ENCODE results near the gene C5AR1.
"Not testable (repeated sequence)": the region's sequence is repeated elsewhere in the genome, so short reads cannot be mapped to it uniquely, and the experiment has no call there.

Gene C5AR1

DNA sequence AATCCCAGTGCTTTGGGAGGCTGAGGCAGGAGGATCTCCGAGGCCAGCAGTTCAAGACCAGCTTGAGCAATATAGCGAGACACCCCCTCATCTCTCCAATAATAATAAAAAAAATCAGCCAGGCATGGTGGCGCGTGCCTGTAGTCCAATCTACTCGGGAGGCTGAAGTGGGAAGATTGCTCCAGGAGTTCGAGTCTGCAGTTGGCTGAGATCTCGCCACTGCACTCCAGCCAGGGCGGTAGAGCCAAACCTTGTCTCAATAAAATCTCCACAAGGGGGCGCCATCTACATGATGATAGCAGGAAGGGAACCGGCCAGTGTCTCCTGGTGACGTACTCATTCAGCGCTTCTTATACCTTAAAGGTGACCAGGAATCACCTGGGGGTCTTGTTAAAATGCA lies 13.6 kb upstream of the C5AR1 start:
- Histone ChIP-seq H3K27ac (ENCODE audit: low read depth, low read length) (no peak overlapping the region), H3K27me3 (ENCODE audit: control insufficient read depth, insufficient read depth, low read length) (no peaks in the 10 kb centered on the region), H3K4me3 (ENCODE audit: low read depth, low read length) (no peak overlapping the region), H3K36me3 (ENCODE audit: control insufficient read depth, insufficient read depth, low read length) (no peaks in the 10 kb centered on the region), H3K9me3 (ENCODE audit: control insufficient read depth, insufficient read depth, low read length) (no peaks in the 10 kb centered on the region), H3K4me1 (ENCODE audit: control insufficient read depth, insufficient read depth, low read length) (no peaks in the 10 kb centered on the region), H3K9ac (ENCODE audit: low read depth, low read length) (no peak overlapping the region)

DNA sequence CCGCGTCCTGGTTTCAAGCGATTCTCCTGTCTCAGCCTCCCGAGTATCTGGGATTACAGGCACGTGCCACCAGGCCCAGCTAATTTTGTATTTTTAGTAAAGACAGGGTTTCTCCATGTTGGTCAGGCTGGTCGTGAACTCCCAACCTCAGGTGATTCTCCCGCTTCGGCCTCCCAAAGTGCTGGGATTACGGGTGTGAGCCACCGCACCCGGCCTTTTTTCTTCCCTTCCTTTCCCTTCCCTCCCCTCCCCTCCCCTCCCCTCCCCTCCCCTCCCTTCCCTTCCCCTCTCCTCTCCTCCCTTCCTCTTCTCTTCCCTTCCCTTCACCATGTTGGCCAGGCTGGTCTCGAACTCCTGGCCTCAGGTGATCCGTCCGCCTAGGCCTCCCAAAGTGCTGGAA lies 8.8 kb upstream of the C5AR1 start:
- H3K4me3 ChIP-seq (ENCODE audit: low read depth, low read length); H3K27ac ChIP-seq (ENCODE audit: low read depth, low read length): not testable (repeated sequence)

DNA sequence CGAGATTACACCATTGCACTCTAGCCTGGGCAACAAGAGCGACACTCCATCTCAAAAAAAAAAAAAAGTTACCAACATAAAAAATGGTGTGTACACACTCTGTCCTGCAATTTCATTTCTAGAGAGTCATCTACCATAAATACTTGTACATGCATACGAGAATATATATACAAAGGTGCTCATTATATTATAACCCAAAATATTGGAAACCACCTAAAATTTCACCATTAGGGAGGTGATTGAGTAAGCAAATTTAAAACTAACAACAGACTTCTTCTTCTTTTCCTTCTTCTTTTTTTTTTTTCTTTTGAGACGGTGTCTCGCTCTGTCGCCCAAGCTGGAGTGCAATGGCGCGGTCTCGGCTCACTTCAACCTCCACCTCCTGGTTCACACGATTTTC lies 7.4 kb upstream of the C5AR1 start:
- no peak overlapping the region for H3K4me3 ChIP-seq (ENCODE audit: low read depth, low read length)
- no peaks in the 10 kb centered on the region for H3K4me1 ChIP-seq (ENCODE audit: control insufficient read depth, insufficient read depth, low read length)
- H3K9ac ChIP-seq (ENCODE audit: low read depth, low read length), result no peak overlapping the region
- no peaks in the 10 kb centered on the region for H3K36me3 ChIP-seq (ENCODE audit: control insufficient read depth, insufficient read depth, low read length)
- H3K27me3 ChIP-seq (ENCODE audit: control insufficient read depth, insufficient read depth, low read length), result no peaks in the 10 kb centered on the region
- no peak overlapping the region for H3K27ac ChIP-seq (ENCODE audit: low read depth, low read length)
- H3K9me3 ChIP-seq (ENCODE audit: control insufficient read depth, insufficient read depth, low read length), result no peaks in the 10 kb centered on the region

More for the DNA sequence above, 8.8 kb upstream of the C5AR1 start:
- not testable (repeated sequence) for H3K9ac ChIP-seq (ENCODE audit: low read depth, low read length); H3K27me3 ChIP-seq (ENCODE audit: control insufficient read depth, insufficient read depth, low read length); H3K36me3 ChIP-seq (ENCODE audit: control insufficient read depth, insufficient read depth, low read length); H3K9me3 ChIP-seq (ENCODE audit: control insufficient read depth, insufficient read depth, low read length); H3K4me1 ChIP-seq (ENCODE audit: control insufficient read depth, insufficient read depth, low read length)

DNA sequence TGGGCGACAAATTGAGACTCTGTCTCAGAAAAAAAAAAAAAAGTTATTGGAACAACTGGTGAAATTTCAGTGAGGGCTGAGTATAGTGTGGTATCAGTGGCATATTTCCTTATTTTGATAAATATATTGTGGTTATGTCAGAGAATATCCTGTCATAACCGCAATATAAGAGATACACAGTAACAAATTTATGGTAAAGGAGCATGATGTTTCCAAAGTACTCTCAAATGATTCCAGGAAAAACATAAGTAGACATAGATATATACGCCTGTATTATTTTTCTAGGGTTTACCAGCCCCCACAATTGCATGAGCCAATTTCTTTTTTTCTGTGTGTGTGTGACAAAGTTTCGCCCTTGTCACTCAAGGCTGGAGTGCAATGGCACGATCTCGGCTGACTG lies 5.7 kb upstream of the C5AR1 start:
- Histone ChIP-seq H3K4me3 (ENCODE audit: low read depth, low read length) (no peak overlapping the region), H3K27me3 (ENCODE audit: control insufficient read depth, insufficient read depth, low read length) (no peaks in the 10 kb centered on the region), H3K27ac (ENCODE audit: low read depth, low read length) (no peak overlapping the region), H3K36me3 (ENCODE audit: control insufficient read depth, insufficient read depth, low read length) (no peaks in the 10 kb centered on the region), H3K9me3 (ENCODE audit: control insufficient read depth, insufficient read depth, low read length) (no peaks in the 10 kb centered on the region), H3K4me1 (ENCODE audit: control insufficient read depth, insufficient read depth, low read length) (no peaks in the 10 kb centered on the region), H3K9ac (ENCODE audit: low read depth, low read length) (no peak overlapping the region)

DNA sequence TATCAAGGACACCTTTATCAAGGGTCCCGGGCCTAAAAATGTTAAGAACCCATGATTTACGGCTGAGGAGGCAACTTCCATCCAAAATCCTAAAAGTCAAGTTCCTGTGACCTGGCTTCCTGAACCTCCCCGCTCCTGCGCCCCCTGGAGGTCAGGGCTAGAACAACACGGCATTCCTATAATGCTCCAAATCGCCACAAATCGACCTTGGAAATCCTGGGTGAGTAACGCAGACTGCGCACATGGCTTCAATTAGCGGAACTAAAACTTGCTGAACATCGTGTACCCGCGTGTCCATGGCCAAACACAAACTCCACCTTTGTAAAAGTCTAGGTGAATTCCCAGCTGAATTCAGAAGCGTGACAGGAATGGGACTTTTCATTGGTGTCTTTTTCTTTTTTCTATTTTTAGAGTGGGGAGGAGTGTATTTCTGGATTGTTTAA lies 4.3 kb upstream of the C5AR1 start:
- no peaks in the 10 kb centered on the region for H3K9me3 ChIP-seq (ENCODE audit: control insufficient read depth, insufficient read depth, low read length)
- no peak overlapping the region for H3K9ac ChIP-seq (ENCODE audit: low read depth, low read length)
- no peaks in the 10 kb centered on the region for H3K4me1 ChIP-seq (ENCODE audit: control insufficient read depth, insufficient read depth, low read length)
- no peak overlapping the region for H3K4me3 ChIP-seq (ENCODE audit: low read depth, low read length)
- H3K27me3 ChIP-seq (ENCODE audit: control insufficient read depth, insufficient read depth, low read length), result no peaks in the 10 kb centered on the region
- H3K36me3 ChIP-seq (ENCODE audit: control insufficient read depth, insufficient read depth, low read length), result no peaks in the 10 kb centered on the region
- no peak overlapping the region for H3K27ac ChIP-seq (ENCODE audit: low read depth, low read length)

DNA sequence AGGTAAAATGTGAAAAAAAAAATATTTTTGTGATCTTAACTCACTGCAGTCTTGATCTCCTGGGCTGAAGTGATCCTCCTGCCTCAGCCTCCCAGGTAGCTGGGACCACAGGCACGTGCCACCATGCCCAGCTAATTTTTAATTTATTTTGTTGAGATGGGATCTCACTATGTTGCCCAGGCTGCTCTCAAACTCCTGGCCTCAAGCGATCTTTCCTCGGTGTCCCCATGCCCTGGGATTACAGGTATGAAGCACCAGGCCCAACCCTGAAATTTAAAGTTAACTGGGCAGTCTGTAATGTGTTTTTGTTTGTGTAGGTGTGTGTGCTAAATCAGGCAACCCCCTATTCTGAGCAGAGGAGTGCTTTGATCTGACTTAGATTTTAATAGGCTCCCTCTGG lies 3.4 kb upstream of the C5AR1 start:
- no peaks in the 10 kb centered on the region for H3K9me3 ChIP-seq (ENCODE audit: control insufficient read depth, insufficient read depth, low read length)
- no peak overlapping the region for H3K27ac ChIP-seq (ENCODE audit: low read depth, low read length)
- no peaks in the 10 kb centered on the region for H3K27me3 ChIP-seq (ENCODE audit: control insufficient read depth, insufficient read depth, low read length)
- H3K4me3 ChIP-seq (ENCODE audit: low read depth, low read length), result no peak overlapping the region
- H3K9ac ChIP-seq (ENCODE audit: low read depth, low read length), result no peak overlapping the region
- H3K36me3 ChIP-seq (ENCODE audit: control insufficient read depth, insufficient read depth, low read length), result no peaks in the 10 kb centered on the region
- no peaks in the 10 kb centered on the region for H3K4me1 ChIP-seq (ENCODE audit: control insufficient read depth, insufficient read depth, low read length)

DNA sequence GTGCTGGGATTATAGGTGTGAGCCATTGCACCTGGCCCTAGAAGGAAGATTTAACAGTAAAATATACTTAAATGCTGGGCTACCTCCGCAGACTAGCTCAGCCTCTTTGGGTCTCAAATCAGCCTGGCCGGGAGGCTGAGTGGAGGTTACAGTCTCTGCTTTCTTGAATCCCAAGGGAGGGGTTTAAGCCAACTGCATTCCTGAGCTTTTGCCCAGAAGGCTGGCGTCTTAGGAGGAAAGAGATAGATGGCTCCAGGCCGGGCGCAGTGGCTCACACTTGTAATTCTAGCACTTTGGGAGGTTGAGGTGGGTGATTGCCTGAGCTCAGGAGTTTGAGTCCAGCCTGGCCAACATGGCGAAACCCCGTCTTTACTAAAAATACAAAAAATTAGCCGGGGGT lies 623 bp upstream of the C5AR1 start:
- Histone ChIP-seq H3K9ac (ENCODE audit: low read depth, low read length) (no peak overlapping the region), H3K4me3 (ENCODE audit: low read depth, low read length) (no peak overlapping the region), H3K27ac (ENCODE audit: low read depth, low read length) (no peak overlapping the region), H3K36me3 (ENCODE audit: control insufficient read depth, insufficient read depth, low read length) (no peaks in the 10 kb centered on the region), H3K27me3 (ENCODE audit: control insufficient read depth, insufficient read depth, low read length) (no peaks in the 10 kb centered on the region), H3K9me3 (ENCODE audit: control insufficient read depth, insufficient read depth, low read length) (no peaks in the 10 kb centered on the region), H3K4me1 (ENCODE audit: control insufficient read depth, insufficient read depth, low read length) (no peaks in the 10 kb centered on the region)

DNA sequence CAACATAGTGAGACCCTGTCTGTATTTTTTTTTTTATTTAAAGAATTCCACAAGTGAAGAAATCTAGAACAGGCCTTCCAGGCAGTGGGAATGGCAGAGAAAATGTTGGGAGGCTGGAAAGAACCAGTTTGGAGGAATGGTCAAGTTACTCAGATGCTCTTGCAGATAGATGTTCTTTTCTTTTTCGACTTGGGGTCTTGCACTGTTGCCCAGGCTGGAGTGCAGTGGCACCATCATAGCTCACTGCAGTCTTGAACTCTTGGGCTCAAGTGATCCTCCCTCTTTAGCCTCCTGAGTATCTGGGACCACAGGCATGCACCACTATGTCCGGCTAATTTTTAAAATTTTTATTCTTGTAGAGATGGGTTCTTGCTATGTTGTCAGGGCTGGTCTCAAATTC lies 662 bp downstream of the C5AR1 start:
- H3K27me3 ChIP-seq (ENCODE audit: control insufficient read depth, insufficient read depth, low read length), result no peaks in the 10 kb centered on the region
- H3K9ac ChIP-seq (ENCODE audit: low read depth, low read length), result no peak overlapping the region
- no peaks in the 10 kb centered on the region for H3K9me3 ChIP-seq (ENCODE audit: control insufficient read depth, insufficient read depth, low read length)
- H3K4me1 ChIP-seq (ENCODE audit: control insufficient read depth, insufficient read depth, low read length), result no peaks in the 10 kb centered on the region
- H3K36me3 ChIP-seq (ENCODE audit: control insufficient read depth, insufficient read depth, low read length), result no peaks in the 10 kb centered on the region
- no peak overlapping the region for H3K27ac ChIP-seq (ENCODE audit: low read depth, low read length)
- no peak overlapping the region for H3K4me3 ChIP-seq (ENCODE audit: low read depth, low read length)

DNA sequence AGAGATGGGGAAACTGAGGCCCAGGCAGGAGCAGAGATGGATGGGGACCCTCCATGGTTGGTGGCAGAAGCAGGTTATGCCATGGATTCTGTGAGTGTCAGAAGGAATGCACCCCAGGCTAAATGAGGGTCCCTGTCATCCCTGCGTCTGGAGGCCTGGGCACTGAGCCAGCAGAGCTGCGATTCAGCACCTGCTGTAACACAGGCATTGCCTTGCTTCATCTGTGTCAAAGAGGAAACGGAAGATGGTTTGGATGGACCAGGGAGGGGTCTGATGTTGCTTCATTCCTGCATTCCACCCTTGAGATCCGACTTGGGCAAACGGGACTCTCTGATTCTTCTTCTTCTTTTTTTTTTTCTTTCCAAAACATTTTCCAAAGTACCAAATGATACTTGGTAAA lies 1.2 kb downstream of the C5AR1 start:
- Histone ChIP-seq H3K27ac (ENCODE audit: low read depth, low read length) (no peak overlapping the region), H3K27me3 (ENCODE audit: control insufficient read depth, insufficient read depth, low read length) (no peaks in the 10 kb centered on the region)

DNA sequence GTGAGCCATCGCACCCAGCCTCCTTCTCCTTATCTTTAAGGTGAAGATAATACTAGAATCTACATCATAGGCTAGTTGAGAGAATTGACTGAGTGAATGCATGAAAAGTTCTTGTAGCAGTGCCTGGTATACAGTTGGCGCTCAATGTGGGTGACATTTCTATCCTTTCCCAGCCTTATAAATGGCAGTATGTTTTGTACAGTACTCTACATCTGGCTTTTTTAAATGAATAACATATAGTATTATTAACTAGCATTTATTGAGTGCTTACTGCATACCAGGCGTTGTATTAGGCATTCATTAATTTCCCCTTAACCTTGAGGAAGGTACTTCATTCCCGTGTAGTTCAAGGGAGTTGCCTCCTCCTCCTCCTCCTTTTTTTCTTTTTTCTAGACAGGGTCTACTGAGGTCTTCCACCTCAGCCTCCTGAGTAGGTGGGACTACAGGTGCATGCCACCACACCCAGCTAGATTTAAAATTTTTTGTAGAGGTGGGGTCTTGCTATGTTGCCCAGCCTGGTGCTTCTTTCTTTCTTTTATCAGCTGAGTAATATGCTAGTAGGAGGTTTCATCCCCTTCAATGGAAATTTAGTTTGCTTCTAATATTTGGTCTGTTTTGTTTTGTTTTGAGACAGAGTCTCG lies 2.8 kb downstream of the C5AR1 start:
- Histone ChIP-seq H3K4me1 (ENCODE audit: control insufficient read depth, insufficient read depth, low read length) (no peaks in the 10 kb centered on the region), H3K27me3 (ENCODE audit: control insufficient read depth, insufficient read depth, low read length) (no peaks in the 10 kb centered on the region)

More for the DNA sequence above, 1.2 kb downstream of the C5AR1 start:
- Histone ChIP-seq H3K9ac (ENCODE audit: low read depth, low read length) (no peak overlapping the region), H3K9me3 (ENCODE audit: control insufficient read depth, insufficient read depth, low read length) (no peaks in the 10 kb centered on the region), H3K4me3 (ENCODE audit: low read depth, low read length) (no peak overlapping the region), H3K36me3 (ENCODE audit: control insufficient read depth, insufficient read depth, low read length) (no peaks in the 10 kb centered on the region), H3K4me1 (ENCODE audit: control insufficient read depth, insufficient read depth, low read length) (no peaks in the 10 kb centered on the region)

DNA sequence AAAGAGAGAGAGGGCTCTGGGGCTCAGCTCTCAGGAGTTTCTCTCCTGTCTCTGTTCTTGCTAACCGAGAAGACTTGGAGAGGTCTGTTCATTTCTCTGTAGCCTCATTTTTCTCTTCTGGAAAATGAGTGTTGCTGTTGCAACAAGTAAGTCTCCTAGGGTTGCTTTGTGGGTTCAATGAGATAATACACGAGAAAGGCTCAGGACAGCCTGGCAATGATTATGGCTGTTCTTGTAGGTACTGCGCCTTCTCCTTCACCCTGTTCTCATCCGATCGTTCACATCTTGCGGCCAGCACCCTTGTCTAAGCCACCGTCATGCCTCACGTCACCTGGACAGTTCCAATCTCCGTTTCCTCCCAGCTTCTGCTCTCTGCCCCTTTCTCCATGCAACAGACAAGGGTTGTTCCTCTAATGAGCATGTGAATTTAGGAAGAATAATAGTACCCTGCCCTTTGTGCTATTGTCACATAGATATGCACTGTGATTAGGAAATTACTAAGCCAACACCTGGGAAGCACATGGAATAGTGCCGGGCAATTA lies 4.2 kb downstream of the C5AR1 start:
- Histone ChIP-seq H3K9me3 (ENCODE audit: control insufficient read depth, insufficient read depth, low read length) (no peaks in the 10 kb centered on the region), H3K36me3 (ENCODE audit: control insufficient read depth, insufficient read depth, low read length) (no peaks in the 10 kb centered on the region), H3K9ac (ENCODE audit: low read depth, low read length) (no peak overlapping the region), H3K27ac (ENCODE audit: low read depth, low read length) (no peak overlapping the region), H3K27me3 (ENCODE audit: control insufficient read depth, insufficient read depth, low read length) (no peaks in the 10 kb centered on the region), H3K4me3 (ENCODE audit: low read depth, low read length) (no peak overlapping the region), H3K4me1 (ENCODE audit: control insufficient read depth, insufficient read depth, low read length) (no peaks in the 10 kb centered on the region)

More for the DNA sequence above, 2.8 kb downstream of the C5AR1 start:
- Histone ChIP-seq H3K36me3 (ENCODE audit: control insufficient read depth, insufficient read depth, low read length) (no peaks in the 10 kb centered on the region), H3K4me3 (ENCODE audit: low read depth, low read length) (no peak overlapping the region), H3K9me3 (ENCODE audit: control insufficient read depth, insufficient read depth, low read length) (no peaks in the 10 kb centered on the region), H3K27ac (ENCODE audit: low read depth, low read length) (no peak overlapping the region), H3K9ac (ENCODE audit: low read depth, low read length) (no peak overlapping the region)
